GM18508 (cell line): Measurements from ENCODE around the gene PBX2.
"Not testable (repeated sequence)": the region's sequence is repeated elsewhere in the genome, so short reads cannot be mapped to it uniquely, and the experiment has no call there.

Experiments used
- ATAC-seq: cut with Tn5 transposase; IDR thresholded peaks from one replicate; pipeline ENCODE4 v1.9.1; 2021; ENCODE audit warnings: moderate number of reproducible peaks; ENCODE audit not compliant: insufficient read depth, unreplicated experiment

The PBX2 gene, protein sequence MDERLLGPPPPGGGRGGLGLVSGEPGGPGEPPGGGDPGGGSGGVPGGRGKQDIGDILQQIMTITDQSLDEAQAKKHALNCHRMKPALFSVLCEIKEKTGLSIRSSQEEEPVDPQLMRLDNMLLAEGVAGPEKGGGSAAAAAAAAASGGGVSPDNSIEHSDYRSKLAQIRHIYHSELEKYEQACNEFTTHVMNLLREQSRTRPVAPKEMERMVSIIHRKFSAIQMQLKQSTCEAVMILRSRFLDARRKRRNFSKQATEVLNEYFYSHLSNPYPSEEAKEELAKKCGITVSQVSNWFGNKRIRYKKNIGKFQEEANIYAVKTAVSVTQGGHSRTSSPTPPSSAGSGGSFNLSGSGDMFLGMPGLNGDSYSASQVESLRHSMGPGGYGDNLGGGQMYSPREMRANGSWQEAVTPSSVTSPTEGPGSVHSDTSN

DNA sequence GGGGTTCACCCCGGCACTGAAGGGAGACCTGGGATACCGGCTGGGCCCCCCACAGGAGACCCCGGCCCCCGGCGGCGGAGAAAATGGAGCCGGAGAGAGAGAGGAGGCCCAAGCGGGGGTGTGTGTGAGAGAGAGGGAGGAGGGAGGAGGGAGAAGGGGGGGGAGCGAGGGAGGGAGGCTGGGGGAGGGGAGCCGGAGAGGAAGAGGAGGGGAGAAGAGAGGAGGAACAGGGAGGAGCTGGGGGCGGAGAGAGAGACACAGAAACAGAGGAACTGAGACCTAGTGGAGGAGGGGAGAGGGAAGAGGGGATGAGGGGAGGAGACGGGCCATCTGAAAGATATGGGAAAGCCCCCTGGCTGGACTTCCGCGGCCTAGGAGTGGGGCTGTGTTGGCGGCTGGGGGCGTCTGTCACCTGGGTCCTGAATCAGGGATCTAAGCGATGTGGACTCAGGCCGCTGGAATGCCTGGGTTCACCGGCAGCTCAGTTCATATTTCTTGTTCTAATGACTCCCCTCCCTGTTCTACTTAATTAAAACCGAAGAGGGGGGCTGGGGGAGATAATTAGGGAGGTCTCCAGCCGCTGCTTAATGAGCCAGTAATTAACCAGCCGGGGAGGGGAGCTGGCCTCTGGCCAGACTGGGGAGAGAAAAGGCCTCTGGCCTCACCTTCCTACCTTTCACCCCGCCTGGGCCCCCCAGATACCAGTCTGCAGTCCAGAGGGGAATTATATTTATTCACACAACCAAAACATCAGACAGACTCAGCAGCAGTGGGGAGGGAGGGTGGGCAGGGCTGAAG is at the start of gene PBX2:
Gene PBX2, minus strand, starts transcription at position 149 of the 798 bp plus-strand sequence. CDS start 287 bp downstream, outside the sequence.
- no peak for ATAC-seq

DNA sequence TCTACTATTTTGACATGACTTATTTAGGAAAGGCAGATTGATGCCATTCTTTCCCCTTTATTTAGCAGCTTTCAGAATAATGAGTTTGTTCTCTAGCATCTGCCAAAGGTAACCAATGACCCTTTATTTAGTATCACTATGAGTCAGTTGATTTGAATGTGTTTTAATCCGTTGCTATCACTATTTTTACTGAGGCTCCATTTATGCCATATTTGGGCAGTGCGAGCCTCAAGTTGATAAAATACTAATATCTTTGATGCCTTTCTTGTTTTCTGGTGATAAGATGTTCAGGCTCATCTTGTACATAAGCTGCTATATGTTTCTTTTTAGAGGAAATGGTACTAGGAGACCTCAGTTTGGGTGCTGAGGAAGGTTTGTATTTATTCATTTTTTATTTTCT is 49.5 kb upstream of the PBX2 start:
- ATAC-seq: no peak

DNA sequence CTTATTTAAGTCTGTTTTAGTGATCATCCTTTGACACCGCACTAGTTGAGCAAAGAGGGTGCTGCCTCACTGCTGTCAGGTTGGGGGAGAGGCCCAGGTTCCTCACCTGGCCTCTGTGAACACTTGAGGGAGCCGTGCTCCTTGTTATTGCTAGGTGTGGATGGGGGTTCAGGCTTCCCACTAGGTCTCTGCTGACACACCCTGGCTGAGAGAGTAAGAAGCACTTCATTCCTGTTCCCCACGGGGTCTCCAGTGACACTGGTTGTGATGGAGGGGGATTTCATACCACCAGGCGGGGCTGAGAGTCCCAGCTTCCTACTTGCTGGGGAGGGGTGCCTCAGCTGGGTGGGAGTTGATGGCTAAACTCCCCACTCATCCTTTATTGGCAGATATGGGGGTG is 44.9 kb upstream of the PBX2 start:
- ATAC-seq: no peak

DNA sequence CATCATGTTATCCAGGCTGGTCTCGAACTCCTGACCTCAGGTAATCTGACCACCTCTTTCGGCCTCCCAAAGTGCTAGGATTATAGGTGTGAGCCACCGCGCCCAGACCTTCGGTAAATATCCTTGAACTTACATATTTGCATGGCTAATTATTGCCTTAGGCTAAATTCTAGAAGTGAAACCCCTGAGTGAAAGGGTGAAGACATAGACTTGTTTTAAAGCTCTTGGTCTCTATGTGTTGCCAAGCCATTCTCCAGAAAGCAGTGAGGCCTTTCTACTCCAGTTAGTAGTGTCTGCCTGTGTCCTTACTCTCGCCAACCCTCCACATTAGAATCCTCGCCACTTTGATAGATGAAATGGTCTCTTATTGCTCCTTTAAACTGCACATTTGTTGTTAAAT is 36.4 kb upstream of the PBX2 start:
- ATAC-seq: no peak

DNA sequence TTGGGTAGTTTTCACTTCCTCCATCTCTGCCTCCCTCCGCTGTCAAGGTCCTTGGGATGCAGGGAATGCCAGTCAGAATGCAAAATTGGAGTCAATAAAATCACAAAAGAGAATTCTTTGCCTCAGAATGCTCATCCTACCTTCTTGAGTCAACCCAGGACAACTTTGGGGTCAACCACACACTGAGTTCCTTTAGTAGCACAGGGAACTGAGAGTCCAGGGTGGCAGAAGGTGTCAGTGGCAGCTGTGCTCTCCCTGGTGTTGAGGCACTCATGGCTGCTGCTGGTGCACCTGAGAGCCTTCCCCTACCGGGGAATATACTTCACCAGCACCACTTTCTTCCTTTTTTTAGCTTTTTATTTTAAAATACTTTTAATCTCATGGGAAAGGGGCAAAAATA is 34.7 kb upstream of the PBX2 start:
- ATAC-seq: no peak

DNA sequence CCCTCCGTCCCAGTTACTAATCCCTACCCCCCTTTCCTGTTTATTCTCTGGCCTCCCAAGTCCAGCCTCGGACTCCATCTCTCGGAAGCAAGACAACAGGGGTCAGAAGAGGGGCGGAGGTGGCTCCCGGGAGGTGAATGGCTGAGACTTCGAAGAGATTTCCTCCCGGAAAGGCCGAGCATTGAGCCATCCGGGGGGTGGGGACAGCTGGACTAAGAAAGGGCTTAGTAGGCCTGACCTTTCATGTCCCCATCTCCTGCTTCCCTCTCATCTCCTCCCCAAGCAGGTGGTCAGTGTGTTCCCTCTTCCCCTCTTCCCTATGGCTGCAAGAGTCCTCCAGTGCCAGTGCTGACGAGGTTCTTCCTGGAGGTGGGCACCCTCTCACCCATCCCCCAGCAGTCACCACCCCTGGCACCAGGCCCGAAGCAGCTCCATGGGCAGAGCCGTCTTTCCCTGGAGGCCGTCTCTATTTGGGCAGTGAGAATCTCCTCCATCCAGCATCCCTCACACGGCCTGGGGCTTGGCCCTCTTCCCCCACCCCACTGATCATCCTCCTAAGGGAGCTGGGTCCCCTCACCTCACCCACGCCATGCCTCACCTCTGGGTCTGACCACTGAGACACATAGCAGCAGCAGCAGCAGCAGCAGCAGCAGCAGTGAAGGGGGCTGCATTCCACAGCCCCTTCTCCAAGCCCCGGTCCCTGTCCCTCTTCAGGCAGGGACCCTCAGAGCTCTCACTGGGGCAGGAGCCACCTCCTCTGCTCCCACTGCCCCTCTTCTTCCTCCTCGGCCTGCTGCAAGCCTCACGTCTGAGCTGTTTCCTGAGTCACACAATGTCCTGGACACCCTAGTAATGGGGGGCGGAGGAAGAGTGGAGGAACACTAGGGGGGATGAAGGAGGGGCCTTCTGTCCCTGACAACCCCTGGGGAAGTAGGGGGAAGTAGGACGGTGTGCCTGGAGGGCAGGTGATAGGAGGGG is 33.5 kb upstream of the PBX2 start, which contains the start of gene NOTCH4:
Gene NOTCH4, minus strand, starts transcription at position 810 of the 978 bp plus-strand sequence. Its CDS starts 139 bp downstream, at position 671.
- ATAC-seq: no peak

DNA sequence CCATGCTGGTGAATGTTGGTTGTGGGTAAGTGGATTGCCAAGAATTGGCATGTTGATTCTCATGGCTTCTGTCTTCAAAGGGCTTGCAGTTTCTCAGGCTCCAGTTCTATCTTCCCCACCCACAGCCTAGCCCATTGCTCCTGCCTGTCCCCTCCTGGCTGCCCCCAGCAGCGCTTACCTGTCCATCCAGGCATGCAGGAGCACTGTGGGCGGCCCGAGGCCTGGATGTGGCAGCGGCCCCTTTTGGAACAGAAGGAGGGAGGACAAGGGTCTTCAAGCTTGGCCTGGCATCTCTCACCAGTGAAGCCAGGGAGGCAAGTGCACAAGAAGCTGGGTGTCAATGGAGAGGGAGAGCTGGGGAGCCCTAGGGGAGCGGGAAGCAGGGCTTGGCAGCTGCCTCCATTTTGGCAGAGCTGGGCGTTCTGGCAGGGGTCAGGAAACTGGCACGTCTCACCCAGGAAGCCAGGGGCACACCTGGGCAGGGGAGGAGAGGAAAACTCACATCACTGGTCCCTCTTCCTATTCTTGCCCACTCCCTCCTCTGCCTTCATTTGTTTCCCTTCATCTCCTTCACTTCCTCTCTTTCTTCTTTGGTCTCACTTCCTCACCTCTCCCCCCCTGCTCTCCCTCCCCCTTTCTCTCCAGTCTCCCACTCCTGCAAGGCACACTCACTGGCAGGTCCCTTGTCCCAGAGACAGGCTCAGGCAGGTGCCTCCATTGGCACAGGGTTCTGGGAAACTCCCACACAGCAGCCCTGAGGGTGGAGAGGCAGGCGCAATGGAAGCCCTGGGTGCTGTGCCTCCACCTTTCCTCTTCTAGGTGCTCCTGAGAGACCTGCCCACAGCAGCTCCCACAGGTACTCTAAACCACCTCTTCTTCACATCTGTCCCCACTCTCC is 32.6 kb upstream of the PBX2 start:
- ATAC-seq: no peak

DNA sequence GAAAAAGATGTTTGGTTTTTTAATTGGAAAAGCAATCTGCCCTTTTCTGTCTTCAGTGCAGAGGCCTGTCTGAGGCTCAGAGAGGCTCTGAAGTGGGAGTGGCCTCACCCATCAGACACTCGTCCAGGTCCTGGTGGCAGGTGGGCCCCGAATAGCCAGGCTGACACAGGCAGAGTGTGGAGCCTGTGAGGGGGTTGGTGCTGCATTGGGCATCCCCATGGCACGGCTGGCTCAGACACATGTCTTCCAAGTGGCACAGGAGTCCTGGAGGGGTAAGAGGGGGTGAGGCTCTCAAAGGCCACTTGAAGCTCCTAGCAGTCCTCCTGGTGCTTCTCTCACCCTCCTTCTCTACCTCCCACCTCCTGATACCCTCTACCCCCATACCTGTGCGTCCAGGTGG is 30.0 kb upstream of the PBX2 start:
- no peak for ATAC-seq

DNA sequence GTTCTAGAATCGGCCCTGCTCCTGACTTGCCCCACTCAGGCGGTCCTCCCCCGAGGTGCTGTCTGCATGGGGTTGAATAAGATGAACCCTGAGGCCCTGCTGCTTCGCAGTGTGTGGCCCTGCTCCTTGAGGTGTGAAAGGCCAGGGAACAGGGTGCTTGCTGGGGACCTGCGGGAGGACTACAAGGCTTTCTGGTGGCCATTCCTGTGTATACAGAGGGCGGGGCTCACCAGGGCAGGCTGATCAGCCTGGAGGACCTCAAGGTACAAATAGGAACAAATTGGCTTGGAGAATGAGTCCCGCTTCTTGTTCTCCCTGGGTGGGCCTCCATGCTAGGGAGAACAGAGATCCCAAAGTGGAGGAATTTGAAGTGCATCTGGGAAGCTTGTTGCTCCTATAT is 28.2 kb upstream of the PBX2 start:
- ATAC-seq: no peak

DNA sequence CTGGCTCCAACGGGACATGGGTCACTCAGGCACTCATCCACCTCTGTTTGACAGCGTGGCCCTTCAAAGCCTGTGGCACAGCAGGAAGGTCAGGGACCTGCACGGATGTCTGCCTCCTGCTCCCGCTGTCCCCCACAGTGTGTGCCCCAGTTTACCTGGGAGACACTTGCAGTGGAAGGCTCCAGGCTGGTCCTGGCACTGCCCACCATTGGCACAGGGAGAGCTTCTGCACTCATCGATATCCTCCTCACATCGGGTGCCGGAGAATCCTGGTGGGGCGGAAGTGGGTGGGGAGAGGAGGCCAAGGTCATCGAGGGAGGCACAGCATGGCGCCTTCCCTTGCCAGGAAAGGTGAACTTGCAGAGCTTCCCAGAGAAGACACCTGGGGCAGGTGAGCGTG is 27.0 kb upstream of the PBX2 start:
- no peak for ATAC-seq

DNA sequence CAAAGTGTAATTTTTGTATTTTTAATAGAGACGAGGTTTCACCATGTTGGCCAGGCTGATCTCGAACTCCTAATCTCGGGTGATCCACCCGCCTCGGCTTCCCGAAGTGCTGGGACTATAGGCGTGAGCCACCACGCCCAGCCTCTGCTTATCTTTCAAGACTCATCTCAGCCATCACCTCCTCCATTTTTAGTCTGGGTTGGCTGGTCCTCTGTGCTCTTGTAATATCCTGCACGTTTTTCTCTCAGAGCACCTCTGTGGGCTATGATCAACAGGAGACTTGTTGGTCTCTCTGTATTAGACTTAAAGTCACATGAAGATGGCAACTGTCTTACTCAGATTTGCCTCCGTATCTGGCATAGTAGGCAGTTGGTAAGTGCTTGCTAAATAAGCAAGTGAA is 26.3 kb upstream of the PBX2 start:
- no peak for ATAC-seq

DNA sequence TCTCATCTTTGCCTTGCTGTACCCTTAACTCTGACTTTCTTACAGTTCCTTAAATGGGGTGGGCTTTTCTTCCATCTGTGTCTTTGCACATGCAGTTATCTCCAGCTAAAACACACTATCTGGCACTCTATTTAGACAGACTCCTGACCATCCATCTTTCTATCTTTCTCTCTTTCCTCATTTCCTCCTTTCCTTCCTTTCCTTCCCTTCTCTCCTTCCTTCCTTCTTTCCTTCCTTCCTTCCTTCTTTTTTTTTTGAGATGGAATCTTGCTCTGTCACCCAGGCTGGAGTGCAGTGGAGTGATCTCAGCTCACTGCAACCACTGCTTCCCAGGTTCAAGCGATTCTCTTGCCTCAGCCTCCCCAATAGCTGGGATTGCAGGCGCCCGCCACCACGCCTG is 25.6 kb upstream of the PBX2 start:
- ATAC-seq: no peak

DNA sequence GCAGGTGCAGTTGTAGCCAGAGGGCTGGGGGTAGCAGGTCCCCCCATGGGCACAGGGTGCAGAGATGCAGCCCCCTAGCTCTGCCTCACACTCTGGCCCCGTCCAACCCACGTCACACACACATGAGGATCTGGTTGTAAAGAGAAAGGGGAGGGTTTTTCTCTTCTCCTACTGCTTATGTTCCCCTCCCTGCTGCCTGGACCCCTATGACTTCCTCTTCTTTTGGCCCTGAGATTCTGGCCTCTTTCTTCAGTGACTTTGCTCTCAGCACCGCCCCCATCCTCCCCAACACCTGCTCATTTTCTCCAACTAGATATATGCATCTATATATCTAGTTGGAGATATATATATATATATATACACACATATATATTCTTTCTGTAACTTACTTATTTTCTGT is 24.1 kb upstream of the PBX2 start:
- ATAC-seq: no peak

DNA sequence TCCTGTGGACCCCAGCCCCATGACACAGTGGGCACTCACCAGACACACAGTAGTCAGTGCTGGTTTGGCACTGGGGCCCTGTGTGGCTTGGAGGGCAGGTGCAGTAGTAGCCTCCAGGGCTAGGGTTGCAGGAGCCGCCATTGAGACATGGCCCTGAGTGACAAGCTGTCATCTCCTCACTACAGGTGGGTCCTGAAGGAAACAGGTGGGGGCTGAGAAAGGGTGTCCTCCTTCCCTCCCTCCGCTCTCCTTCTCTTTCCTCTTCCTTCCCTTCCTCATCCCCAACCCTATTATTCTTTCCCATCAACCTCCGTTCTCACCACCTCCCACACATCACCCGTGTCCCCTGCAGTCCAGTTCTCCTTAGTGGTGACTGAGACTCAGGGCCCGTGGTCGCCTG is 23.6 kb upstream of the PBX2 start:
- no peak for ATAC-seq

DNA sequence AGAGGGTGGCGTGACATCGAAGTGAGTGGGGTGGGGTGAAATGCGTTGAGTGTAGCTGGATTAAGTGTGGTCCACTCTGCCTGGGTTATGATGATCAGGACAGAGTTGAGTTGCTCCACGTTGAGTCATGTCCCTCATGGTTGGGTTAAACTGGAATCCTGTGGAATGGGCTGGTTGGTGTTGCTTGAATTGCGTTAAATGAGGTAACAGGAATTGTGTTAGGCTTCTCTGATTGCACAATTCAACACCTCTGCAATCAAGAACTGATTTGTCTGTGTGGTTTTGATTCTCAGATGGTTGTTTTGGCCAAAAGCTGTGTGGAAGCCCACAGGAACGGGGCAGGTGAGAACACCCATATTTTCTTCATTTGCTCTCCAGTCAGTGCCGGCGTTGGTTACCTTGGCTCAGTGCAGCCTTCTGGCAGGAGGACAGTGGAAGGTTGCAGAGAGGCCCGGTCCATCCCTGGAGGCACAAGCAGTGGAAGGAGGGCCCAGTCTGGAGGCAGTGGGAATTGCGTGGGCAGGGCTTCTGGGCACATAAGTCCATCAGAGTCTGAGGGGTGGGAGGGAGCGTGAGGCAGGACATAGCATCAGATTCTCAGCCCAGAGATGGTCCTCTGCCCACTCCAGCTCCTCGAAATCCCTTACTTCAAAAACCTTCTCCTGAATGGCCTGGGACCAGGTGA is 22.2 kb upstream of the PBX2 start:
- no peak for ATAC-seq

DNA sequence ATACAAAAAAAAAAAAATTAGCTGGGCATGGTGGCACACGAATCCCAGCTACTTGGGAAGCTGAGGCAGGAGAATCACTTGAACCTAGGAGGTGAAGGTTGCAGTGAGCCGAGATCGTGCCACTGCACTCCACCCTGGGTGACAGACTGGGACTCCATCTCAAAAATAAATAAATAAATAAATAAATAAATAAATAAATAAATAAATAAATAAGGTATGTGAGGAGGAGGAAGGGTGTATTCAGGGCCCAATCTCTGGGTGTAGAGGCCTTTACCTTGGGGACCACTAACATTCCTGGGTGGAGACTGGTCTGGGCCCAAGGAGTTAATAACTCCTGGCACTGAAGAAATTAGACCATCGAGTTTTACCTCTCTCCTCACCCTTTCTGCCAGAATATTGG is 21.4 kb upstream of the PBX2 start:
- not testable (repeated sequence) for ATAC-seq

DNA sequence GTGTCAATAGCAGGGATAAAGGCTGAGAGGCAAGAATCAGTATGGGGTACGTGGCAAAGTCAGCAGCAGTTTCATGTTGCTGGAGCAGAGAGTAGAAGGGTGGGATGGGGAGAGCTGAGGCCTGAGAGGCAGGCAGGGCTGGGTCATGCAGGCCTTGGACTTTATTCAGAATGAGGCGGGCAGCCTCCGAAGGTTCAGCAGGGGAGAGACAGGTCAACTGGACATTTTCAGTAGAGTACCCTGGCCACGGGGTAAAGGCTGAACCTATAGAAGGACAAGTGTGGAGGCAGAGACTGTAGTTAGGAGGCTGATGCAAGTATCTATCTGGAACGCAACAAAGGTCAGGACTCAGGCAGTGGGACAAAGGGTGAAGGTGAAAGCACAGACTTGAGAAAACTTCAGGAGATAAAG is 20.2 kb upstream of the PBX2 start:
- no peak for ATAC-seq

DNA sequence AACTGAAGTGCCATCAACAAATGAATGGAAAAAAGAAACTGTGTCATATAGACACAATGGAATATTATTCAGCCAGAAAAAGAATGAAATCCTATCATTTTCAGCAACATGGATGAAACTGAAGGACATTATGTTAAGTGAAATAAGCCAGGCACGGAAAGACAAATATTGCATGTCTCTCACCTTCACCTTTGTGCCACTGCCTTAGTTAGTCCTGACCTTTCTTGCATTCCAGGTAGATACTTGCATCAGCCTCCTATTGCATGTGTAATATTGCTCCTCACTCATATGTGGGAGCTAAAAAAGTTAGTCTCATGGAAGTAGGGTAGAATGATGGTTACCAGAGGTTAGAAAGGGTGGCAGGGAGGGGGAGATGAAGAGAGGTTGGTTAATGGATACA is 19.0 kb upstream of the PBX2 start:
- no peak for ATAC-seq

DNA sequence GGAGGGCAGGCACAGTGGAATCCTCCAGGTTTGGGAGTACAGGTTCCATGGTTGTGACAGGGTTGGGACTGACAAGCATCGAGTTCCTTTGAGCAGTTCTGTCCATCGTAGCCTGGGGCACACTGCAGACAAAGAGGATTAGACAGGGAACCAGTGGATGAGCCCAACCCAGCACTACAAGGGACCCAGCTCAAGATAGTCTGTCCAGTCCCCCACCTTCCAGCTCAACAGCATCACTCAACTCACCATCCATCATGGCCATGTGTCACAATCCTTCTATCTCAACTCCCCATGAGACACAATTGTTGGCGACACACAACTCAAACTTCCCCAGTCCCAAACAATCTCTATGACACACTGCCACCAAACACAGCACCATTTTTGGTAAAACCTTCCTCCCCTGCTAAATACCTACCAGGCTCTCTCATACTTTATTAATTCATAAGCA is 14.3 kb upstream of the PBX2 start:
- ATAC-seq: no peak
